ENCODE measurements around the gene CACNA1D.

GRCh38 chr3:53801319-53801718 lies 306.9 kb downstream of the CACNA1D start:
- no peak for TF ChIP-seq POLR2A (IDR thresholded peaks at IDR 0.05; ENCODE audit: low read depth)
- no peak for TF ChIP-seq CTCF (IDR thresholded peaks at IDR 0.05)
- TF ChIP-seq EP300 (IDR thresholded peaks at IDR 0.05), result no peak
- TF ChIP-seq POLR2AphosphoS5 (IDR thresholded peaks at IDR 0.05), result no peak

Data from esophagus muscularis mucosa (tissue), 4 donors.